ENCODE data around the gene MAGI2. TPM values are rescaled to one million over a fixed set of nuclear protein-coding genes. Genes with fewer than 3 reads are reported as not detected.

Gene MAGI2
- total RNA-seq, 3 donors from 2014 or later (not counting 1 experiment from before 2014, with no cell fraction given) = 0.09 to 0.48 (median 0.27) TPM

- H3K9me3 ChIP-seq (ENCODE audit: control insufficient read depth, insufficient read depth, low read length) = no peaks in the 10 kb centered on the region
- Mint-ChIP-seq H3K9me3 (peaks cover 4 to 6% of the 10 kb centered on the region in 2 donors), H3K36me3 (no peaks in the 10 kb centered on the region), H3K4me3 (no peak overlapping the region), H3K27ac (no peak overlapping the region), H3K27me3 (ENCODE audit: low read depth in 2 of 2) (no peaks in the 10 kb centered on the region), H3K4me1 (no peaks in the 10 kb centered on the region)
- no peak for ATAC-seq
- H3K27ac ChIP-seq (ENCODE audit: low read length) = no peak overlapping the region
- H3K36me3 ChIP-seq (ENCODE audit: control insufficient read depth, insufficient read depth, low read length) = no peaks in the 10 kb centered on the region
- H3K27me3 ChIP-seq (ENCODE audit: control insufficient read depth, insufficient read depth, low read length) = no peaks in the 10 kb centered on the region
- TF ChIP-seq CTCF (IDR thresholded peaks at IDR 0.05) = no peak
- H3K4me3 ChIP-seq (ENCODE audit: low read length) = no peak overlapping the region
- intact Hi-C loops (cut with micrococcal nuclease) = no loop called here
- H3K4me1 ChIP-seq (ENCODE audit: control insufficient read depth, insufficient read depth, low read length) = no peaks in the 10 kb centered on the region
- 83% methylated on average over 2 of the region's 2 CpGs for WGBS (ENCODE audit: insufficient coverage)
- DNase-seq = no peak
Measured at GRCh38 chr7:79292834-79293233, 160.6 kb downstream of the MAGI2 start.

DNA sequence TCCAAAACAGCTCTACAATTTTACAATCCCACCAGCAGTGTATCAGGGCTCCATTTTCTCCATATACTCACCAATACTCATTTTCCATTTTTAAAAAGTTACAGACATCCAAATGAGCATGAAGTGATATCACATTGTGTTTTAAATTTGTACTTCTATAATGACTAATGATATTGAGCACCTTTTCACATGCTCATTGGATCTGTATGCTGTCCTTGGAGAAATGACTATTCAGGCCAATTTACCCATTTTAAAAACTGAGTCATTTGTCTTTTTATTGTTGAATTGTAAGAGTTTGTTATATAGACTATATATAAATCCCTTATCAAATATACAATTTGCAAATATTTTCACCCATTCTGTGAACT, 162.0 kb downstream of the MAGI2 start:
- no peak overlapping the region for H3K4me3 ChIP-seq (ENCODE audit: low read length)
- Mint-ChIP-seq H3K9me3 (peaks cover 4% of the 10 kb centered on the region in 2 donors), H3K4me1 (no peaks in the 10 kb centered on the region), H3K4me3 (no peak overlapping the region), H3K27ac (no peak overlapping the region), H3K36me3 (no peaks in the 10 kb centered on the region), H3K27me3 (ENCODE audit: low read depth in 2 of 2) (no peaks in the 10 kb centered on the region)
- H3K36me3 ChIP-seq (ENCODE audit: control insufficient read depth, insufficient read depth, low read length) = no peaks in the 10 kb centered on the region
- no peak for TF ChIP-seq CTCF (IDR thresholded peaks at IDR 0.05)
- no peaks in the 10 kb centered on the region for H3K27me3 ChIP-seq (ENCODE audit: control insufficient read depth, insufficient read depth, low read length)
- ATAC-seq (no peak), DNase-seq (no peak)
- H3K9me3 ChIP-seq (ENCODE audit: control insufficient read depth, insufficient read depth, low read length) = no peaks in the 10 kb centered on the region
- intact Hi-C loops (cut with micrococcal nuclease) = no loop called here
- no peaks in the 10 kb centered on the region for H3K4me1 ChIP-seq (ENCODE audit: control insufficient read depth, insufficient read depth, low read length)
- H3K27ac ChIP-seq (ENCODE audit: low read length) = no peak overlapping the region

DNA sequence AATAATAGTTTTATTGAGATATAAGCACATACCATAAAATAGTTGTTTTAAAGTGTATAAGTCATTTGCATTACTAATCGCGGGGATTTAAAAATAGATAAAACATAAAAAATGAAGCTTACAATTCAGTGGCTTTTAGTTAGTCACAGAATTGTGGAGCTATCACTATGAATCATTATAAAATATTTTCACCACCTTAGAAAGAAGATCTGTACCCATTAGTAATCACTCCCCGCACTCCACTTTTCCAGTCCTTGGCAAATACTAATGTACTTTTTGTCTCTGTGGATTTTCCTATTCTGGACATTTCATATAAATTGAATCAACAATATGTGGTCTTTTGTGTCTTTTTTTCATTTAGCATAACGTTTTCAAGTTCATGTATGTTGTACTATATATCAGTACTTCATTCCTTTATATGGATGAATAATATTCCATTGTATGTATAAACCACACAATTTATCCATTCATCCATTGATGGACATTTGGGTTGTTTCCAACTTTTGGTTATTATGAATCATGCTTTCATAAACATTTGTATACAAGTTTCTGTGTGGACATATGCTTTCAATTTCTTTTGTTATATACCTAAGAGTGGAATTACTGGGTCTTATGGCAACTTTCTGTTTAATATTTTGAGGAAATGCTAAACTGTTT, 162.5 kb downstream of the MAGI2 start:
- DNase-seq (no peak), ATAC-seq (no peak)
- Mint-ChIP-seq H3K9me3 (peaks cover 3 to 4% of the 10 kb centered on the region in 2 donors), H3K27me3 (ENCODE audit: low read depth in 2 of 2) (no peaks in the 10 kb centered on the region), H3K27ac (no peak overlapping the region), H3K4me1 (no peaks in the 10 kb centered on the region), H3K4me3 (no peak overlapping the region), H3K36me3 (no peaks in the 10 kb centered on the region)
- Histone ChIP-seq H3K27me3 (ENCODE audit: control insufficient read depth, insufficient read depth, low read length) (no peaks in the 10 kb centered on the region), H3K4me1 (ENCODE audit: control insufficient read depth, insufficient read depth, low read length) (no peaks in the 10 kb centered on the region), H3K9me3 (ENCODE audit: control insufficient read depth, insufficient read depth, low read length) (no peaks in the 10 kb centered on the region), H3K4me3 (ENCODE audit: low read length) (no peak overlapping the region), H3K36me3 (ENCODE audit: control insufficient read depth, insufficient read depth, low read length) (no peaks in the 10 kb centered on the region), H3K27ac (ENCODE audit: low read length) (no peak overlapping the region)
- no peak for TF ChIP-seq CTCF (IDR thresholded peaks at IDR 0.05)
- intact Hi-C loops (cut with micrococcal nuclease) = no loop called here
- no CpG with 5 or more reads among the region's 4 CpGs for WGBS (ENCODE audit: insufficient coverage)

DNA sequence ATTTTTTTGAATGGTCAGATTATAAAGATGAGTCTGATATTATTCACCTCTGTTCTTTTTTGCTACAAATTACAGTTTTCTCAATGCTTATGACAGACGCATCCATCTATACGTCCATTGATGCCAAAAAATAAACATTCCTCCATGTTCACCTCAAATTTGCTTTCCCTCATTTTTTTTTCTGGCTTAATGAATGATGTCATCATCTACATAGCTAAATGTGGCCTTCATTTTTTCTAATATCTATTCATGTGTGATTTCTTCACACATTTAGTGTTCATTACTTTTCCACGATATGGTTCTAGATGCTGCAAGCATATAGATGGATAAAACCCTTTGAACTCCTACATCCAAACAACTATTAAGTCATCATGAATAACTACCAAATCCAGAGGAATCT, 163.1 kb downstream of the MAGI2 start:
- intact Hi-C loops (cut with micrococcal nuclease) = no loop called here
- H3K27me3 Mint-ChIP-seq (ENCODE audit: low read depth in 2 of 2) = no peaks in the 10 kb centered on the region
- no peak overlapping the region for H3K27ac Mint-ChIP-seq
- H3K4me3 Mint-ChIP-seq = no peak overlapping the region
- ATAC-seq (no peak), DNase-seq (no peak)
- no peak overlapping the region for H3K27ac ChIP-seq (ENCODE audit: low read length)
- WGBS (ENCODE audit: insufficient coverage) = 83% methylated on average over 3 of the region's 3 CpGs
- H3K9me3 ChIP-seq (ENCODE audit: control insufficient read depth, insufficient read depth, low read length) = no peaks in the 10 kb centered on the region
- H3K9me3 Mint-ChIP-seq = peaks cover 5 to 7% of the 10 kb centered on the region in 2 donors
- H3K4me3 ChIP-seq (ENCODE audit: low read length) = no peak overlapping the region
- no peaks in the 10 kb centered on the region for H3K36me3 ChIP-seq (ENCODE audit: control insufficient read depth, insufficient read depth, low read length)
- TF ChIP-seq CTCF (IDR thresholded peaks at IDR 0.05) = no peak
- H3K36me3 Mint-ChIP-seq = no peaks in the 10 kb centered on the region
- no peaks in the 10 kb centered on the region for H3K4me1 ChIP-seq (ENCODE audit: control insufficient read depth, insufficient read depth, low read length)
- no peaks in the 10 kb centered on the region for H3K4me1 Mint-ChIP-seq
- no peaks in the 10 kb centered on the region for H3K27me3 ChIP-seq (ENCODE audit: control insufficient read depth, insufficient read depth, low read length)

Data from natural killer cell (primary cell).